Measurements from ENCODE around the gene MYL5. TPM values are rescaled to one million over a fixed set of nuclear protein-coding genes. Genes with fewer than 3 reads are reported as not detected.
A peak's percentile ranks its signal among the peaks of the same experiment; 100 is the strongest.

The MYL5 gene
- total and polyA plus RNA-seq, 2 of the 13 experiments (the other 11 are each of a cell fraction or from before 2014, with no cell fraction given) = 6.5 to 16.0 TPM

DNA sequence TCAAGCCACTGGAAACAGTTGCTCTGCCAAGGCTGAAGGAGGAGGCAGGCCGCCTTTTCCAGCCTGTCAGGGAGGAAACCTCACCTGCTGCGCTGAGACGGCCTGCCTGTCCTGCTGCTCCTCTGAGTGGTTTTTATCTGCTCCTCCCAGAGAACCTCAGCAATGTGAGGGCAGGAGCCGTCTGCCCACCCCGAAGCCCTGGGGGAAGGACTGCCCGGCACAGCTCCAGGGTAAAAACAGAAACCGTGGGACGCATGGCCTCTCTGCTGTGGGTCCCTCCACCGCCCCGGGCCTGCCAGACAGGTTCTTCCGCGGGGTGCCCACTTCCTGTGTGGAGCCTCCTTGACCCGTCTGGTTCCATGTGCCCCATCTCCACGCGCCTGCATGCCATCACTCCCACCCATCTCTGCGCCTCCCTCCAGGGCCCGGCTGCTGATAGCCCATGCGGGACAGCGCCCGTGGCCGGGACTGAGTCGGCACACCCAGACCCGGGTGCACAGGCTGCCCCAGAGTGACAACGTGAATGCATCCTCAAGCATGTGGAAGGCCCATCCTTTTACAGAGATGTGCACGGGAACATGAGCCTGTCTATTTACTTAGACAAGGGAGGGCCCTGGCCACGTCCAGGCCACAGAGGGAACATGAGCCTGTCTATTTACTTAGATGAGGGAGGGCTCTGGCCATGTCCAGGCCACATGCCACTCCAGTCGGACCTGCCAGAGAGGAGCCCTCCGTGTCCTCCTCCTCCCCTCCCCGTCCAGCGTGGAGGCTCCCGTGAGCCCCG lies 18.6 kb downstream of the MYL5 start (continued):
- TF ChIP-seq, protein P1, sequence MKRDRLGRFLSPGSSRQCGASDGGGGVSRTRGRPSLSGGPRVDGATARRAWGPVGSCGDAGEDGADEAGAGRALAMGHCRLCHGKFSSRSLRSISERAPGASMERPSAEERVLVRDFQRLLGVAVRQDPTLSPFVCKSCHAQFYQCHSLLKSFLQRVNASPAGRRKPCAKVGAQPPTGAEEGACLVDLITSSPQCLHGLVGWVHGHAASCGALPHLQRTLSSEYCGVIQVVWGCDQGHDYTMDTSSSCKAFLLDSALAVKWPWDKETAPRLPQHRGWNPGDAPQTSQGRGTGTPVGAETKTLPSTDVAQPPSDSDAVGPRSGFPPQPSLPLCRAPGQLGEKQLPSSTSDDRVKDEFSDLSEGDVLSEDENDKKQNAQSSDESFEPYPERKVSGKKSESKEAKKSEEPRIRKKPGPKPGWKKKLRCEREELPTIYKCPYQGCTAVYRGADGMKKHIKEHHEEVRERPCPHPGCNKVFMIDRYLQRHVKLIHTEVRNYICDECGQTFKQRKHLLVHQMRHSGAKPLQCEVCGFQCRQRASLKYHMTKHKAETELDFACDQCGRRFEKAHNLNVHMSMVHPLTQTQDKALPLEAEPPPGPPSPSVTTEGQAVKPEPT (CRISPR knock-in tag; IDR thresholded peaks at IDR 0.05; ENCODE audit: low read depth) = no peak
- TF ChIP-seq, protein P2, sequence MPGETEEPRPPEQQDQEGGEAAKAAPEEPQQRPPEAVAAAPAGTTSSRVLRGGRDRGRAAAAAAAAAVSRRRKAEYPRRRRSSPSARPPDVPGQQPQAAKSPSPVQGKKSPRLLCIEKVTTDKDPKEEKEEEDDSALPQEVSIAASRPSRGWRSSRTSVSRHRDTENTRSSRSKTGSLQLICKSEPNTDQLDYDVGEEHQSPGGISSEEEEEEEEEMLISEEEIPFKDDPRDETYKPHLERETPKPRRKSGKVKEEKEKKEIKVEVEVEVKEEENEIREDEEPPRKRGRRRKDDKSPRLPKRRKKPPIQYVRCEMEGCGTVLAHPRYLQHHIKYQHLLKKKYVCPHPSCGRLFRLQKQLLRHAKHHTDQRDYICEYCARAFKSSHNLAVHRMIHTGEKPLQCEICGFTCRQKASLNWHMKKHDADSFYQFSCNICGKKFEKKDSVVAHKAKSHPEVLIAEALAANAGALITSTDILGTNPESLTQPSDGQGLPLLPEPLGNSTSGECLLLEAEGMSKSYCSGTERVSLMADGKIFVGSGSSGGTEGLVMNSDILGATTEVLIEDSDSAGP (CRISPR knock-in tag; IDR thresholded peaks at IDR 0.05; ENCODE audit: borderline replicate concordance) = peak; percentile 36; the same call in 1 of the 2 replicates
- TF ChIP-seq, protein P3, sequence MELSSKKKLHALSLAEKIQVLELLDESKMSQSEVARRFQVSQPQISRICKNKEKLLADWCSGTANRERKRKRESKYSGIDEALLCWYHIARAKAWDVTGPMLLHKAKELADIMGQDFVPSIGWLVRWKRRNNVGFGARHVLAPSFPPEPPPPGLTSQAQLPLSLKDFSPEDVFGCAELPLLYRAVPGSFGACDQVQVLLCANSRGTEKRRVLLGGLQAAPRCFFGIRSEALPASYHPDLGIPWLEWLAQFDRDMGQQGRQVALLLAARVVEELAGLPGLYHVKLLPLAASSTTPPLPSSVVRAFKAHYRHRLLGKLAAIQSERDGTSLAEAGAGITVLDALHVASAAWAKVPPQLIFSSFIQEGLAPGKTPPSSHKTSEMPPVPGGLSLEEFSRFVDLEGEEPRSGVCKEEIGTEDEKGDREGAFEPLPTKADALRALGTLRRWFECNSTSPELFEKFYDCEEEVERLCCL (CRISPR knock-in tag; IDR thresholded peaks at IDR 0.05; ENCODE audit: borderline replicate concordance) = no peak
- TF ChIP-seq ZNF782 (CRISPR knock-in tag; IDR thresholded peaks at IDR 0.05; ENCODE audit: borderline replicate concordance) (no peak), ZNF382 (CRISPR knock-in tag; IDR thresholded peaks at IDR 0.05; ENCODE audit: borderline replicate concordance) (no peak), ZNF121 (CRISPR knock-in tag; IDR thresholded peaks at IDR 0.05) (no peak), RFX3 (CRISPR knock-in tag; IDR thresholded peaks at IDR 0.05) (no peak), ZNF263 (CRISPR knock-in tag; IDR thresholded peaks at IDR 0.05) (peak; percentile 83), HES4 (CRISPR knock-in tag; IDR thresholded peaks at IDR 0.05; ENCODE audit: borderline replicate concordance) (no peak), FOSL2 (CRISPR knock-in tag; IDR thresholded peaks at IDR 0.05) (peak; percentile 74), JARID2 (CRISPR knock-in tag; IDR thresholded peaks at IDR 0.05; ENCODE audit: insufficient replicate concordance) (no peak), ZIK1 (CRISPR knock-in tag; IDR thresholded peaks at IDR 0.05; ENCODE audit: borderline replicate concordance, low read depth) (no peak), CREB1 (IDR thresholded peaks at IDR 0.05) (no peak), CREB1 (CRISPR knock-in tag; IDR thresholded peaks at IDR 0.05) (no peak), TAF15 (IDR thresholded peaks at IDR 0.05; ENCODE audit: low read depth, low read length, poor library complexity, severe bottlenecking) (no peak)
- TF ChIP-seq, protein P4, sequence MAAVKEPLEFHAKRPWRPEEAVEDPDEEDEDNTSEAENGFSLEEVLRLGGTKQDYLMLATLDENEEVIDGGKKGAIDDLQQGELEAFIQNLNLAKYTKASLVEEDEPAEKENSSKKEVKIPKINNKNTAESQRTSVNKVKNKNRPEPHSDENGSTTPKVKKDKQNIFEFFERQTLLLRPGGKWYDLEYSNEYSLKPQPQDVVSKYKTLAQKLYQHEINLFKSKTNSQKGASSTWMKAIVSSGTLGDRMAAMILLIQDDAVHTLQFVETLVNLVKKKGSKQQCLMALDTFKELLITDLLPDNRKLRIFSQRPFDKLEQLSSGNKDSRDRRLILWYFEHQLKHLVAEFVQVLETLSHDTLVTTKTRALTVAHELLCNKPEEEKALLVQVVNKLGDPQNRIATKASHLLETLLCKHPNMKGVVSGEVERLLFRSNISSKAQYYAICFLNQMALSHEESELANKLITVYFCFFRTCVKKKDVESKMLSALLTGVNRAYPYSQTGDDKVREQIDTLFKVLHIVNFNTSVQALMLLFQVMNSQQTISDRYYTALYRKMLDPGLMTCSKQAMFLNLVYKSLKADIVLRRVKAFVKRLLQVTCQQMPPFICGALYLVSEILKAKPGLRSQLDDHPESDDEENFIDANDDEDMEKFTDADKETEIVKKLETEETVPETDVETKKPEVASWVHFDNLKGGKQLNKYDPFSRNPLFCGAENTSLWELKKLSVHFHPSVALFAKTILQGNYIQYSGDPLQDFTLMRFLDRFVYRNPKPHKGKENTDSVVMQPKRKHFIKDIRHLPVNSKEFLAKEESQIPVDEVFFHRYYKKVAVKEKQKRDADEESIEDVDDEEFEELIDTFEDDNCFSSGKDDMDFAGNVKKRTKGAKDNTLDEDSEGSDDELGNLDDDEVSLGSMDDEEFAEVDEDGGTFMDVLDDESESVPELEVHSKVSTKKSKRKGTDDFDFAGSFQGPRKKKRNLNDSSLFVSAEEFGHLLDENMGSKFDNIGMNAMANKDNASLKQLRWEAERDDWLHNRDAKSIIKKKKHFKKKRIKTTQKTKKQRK (IDR thresholded peaks at IDR 0.05; ENCODE audit: low read length) = no peak
